PC-9 (cell line): Measurements from ENCODE around the gene MTREX.

ENCODE experiments used
- EZH2 ChIP-seq: fragments of 200-600 bp; sonication (generic); IDR thresholded peaks from 2 replicates; pipeline ENCODE4 v1.8.0; 2017; ENCODE audit warnings: antibody characterized with exemption, low read depth
- TF ChIP-seq, protein P1 (sequence below): fragments of 200-600 bp; sonication (generic); conservative IDR thresholded peaks from 2 replicates; pipeline ENCODE4 v1.6.1; 2017; ENCODE audit warnings: mixed run types, antibody characterized with exemption, mild to moderate bottlenecking, moderate library complexity

DNA sequence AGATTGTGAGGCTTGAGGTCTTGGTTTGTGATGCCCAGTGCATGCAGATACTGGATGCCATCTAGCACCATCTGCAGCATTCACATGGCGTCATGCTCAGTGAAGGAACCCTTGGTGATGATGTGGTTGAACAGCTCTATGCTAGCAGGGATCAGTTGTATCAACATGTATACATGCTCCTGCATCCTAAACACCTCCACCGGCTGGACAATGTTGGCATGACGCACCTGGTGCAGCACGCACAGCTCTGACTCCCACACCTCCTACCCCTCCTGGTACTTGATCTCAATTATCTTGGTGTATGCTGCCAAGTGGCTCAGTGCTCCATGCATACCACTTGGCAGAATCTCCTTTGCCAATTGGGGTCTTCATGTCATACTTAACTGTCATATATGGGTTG lies 49.1 kb downstream of the MTREX start:
- TF ChIP-seq, protein P1, sequence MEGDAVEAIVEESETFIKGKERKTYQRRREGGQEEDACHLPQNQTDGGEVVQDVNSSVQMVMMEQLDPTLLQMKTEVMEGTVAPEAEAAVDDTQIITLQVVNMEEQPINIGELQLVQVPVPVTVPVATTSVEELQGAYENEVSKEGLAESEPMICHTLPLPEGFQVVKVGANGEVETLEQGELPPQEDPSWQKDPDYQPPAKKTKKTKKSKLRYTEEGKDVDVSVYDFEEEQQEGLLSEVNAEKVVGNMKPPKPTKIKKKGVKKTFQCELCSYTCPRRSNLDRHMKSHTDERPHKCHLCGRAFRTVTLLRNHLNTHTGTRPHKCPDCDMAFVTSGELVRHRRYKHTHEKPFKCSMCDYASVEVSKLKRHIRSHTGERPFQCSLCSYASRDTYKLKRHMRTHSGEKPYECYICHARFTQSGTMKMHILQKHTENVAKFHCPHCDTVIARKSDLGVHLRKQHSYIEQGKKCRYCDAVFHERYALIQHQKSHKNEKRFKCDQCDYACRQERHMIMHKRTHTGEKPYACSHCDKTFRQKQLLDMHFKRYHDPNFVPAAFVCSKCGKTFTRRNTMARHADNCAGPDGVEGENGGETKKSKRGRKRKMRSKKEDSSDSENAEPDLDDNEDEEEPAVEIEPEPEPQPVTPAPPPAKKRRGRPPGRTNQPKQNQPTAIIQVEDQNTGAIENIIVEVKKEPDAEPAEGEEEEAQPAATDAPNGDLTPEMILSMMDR: no peak
- no peak for TF ChIP-seq EZH2
